Effector memory CD4-positive, alpha-beta T cell (primary cell): ENCODE data around the gene BRAF.
"Not testable (repeated sequence)": the region's sequence is repeated elsewhere in the genome, so short reads cannot be mapped to it uniquely, and the experiment has no call there.

Experiments
- DNase-seq, 3 donors: peaks; one replicate each; pipeline ENCODE4 v3.0.0-alpha.2; 2020
- H3K27ac ChIP-seq: 2 replicates; pipeline ENCODE4 v1.7.0; 2013; ENCODE audit warnings: mild to moderate bottlenecking, low read length, moderate library complexity; ENCODE audit not compliant: insufficient read depth, poor library complexity, severe bottlenecking
- H3K27me3 ChIP-seq: replicated peaks from 2 replicates; pipeline ENCODE4 v1.7.0; 2013; ENCODE audit warnings: mild to moderate bottlenecking, low read length; ENCODE audit not compliant: insufficient read depth, control insufficient read depth, poor library complexity, severe bottlenecking
- H3K36me3 ChIP-seq: 2 replicates; pipeline ENCODE4 v1.7.0; 2013; ENCODE audit warnings: mild to moderate bottlenecking, low read length, moderate library complexity; ENCODE audit not compliant: control insufficient read depth, insufficient read depth
- H3K4me1 ChIP-seq: 2 replicates; pipeline ENCODE4 v1.7.0; 2013; ENCODE audit warnings: low read length, mild to moderate bottlenecking; ENCODE audit not compliant: control insufficient read depth, insufficient read depth, poor library complexity, severe bottlenecking
- H3K4me3 ChIP-seq: 2 replicates; pipeline ENCODE4 v1.7.0; 2013; ENCODE audit warnings: low read length, low read depth, mild to moderate bottlenecking; ENCODE audit not compliant: insufficient read depth, poor library complexity, severe bottlenecking
- H3K9me3 ChIP-seq: 2 replicates; pipeline ENCODE4 v1.7.0; 2013; ENCODE audit warnings: mild to moderate bottlenecking, low read length, moderate library complexity; ENCODE audit not compliant: control insufficient read depth
- total RNA-seq, 3 donors: gene quantifications; one replicate each; lab custom pipeline; 2026; lab: John Stamatoyannopoulos, UW

BRAF gene
- 95.4 to 108 (median 102) reads per million in 3 donors for total RNA-seq

DNA sequence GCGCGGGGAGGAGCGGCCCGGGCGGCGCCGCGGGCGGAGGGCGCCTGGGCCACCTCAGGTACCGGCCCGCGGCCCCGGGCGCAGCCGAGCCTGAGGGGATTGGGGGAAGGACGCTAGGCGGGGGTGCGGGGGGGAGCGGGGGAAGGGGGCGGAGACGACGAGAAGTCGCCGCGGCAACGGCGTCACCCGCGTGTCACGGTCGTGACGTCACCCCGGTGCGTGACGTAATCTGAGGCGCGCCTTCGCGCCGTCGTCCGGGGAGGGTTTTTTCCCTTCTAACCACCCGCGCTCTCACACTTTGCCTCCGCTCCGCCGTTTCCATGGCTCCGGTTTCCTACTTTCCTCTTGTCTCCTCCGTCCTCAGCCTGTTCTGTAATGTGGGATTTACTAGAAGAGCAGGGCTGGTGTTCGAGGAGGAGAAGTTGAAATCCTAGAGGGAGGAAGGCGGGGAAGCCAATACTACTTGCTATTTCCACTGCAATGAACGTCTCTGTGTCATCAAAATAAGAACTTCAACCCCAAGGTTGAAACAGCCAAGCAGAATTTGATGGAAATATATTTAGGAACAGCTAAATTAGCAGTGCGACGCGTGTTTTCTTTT, at the start of gene BRAF:
BRAF (minus strand) TSS at position 109 of the 601 bp plus-strand sequence. CDS start 226 bp downstream, outside the sequence.
- Histone ChIP-seq H3K4me1 (peaks cover 8% of the 10 kb centered on the region), H3K9me3 (no peaks in the 10 kb centered on the region), H3K36me3 (no peaks in the 10 kb centered on the region), H3K27ac (peak within 1 kb of the TSS; percentile 99), H3K4me3 (peak within 1 kb of the TSS; percentile 98), H3K27me3 (no peaks in the 10 kb centered on the region)
- DNase-seq: peak; percentile 90 to 95 (median 93)

DNA sequence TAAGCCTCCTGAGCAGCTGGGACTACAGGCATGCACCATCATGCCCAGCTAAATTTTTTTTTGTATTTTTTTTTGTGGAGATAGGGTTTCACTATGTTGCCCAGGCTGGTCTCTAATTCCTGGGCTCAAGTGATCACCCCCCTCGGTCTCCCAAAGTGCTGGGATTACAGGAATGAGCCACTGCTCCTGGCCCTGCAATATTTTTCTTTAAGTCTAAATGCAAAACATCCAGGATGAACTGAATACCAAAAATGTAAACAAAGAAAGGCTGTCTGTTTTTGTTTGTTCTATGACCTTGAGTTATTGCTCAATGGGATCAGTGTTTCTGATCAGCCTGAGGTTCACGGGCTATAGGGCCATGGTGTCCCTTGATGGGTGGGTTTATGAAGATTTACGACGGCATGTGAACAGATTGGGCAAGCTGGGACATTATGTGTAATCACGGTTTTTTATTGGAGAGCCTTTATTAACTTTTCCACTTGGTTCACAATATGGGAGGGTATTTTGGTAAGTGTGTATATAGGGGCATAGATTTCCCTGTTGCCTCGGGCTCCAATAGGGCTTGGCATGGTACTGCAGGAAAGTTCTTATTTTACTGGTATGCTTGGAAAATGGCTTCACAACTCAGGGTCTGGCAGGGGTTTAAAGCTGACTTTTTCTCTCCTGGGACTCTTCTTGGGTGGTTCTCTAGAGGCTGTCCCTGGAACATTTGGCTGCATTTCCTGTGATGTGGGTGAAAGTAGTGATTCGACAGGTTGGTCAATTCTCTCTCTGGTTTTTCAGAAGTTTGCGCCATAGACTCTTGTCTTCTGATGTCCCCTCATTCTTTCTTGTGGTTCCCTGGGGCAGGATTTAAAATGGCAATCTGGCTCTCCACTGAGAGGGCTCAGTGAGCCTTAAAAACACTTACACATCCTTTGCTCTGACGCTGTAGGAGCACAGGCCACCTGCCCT, 48.4 kb upstream of the BRAF start:
- no peaks in the 10 kb centered on the region for H3K27me3 ChIP-seq
- H3K9me3 ChIP-seq: no peaks in the 10 kb centered on the region
- H3K4me1 ChIP-seq: no peaks in the 10 kb centered on the region
- H3K36me3 ChIP-seq: no peaks in the 10 kb centered on the region
- DNase-seq: no peak
- H3K4me3 ChIP-seq: no peak overlapping the region
- no peak overlapping the region for H3K27ac ChIP-seq

- Histone ChIP-seq H3K27ac (no peak overlapping the region), H3K27me3 (no peaks in the 10 kb centered on the region), H3K4me1 (no peaks in the 10 kb centered on the region), H3K9me3 (no peaks in the 10 kb centered on the region), H3K4me3 (no peak overlapping the region), H3K36me3 (no peaks in the 10 kb centered on the region)
- no peak for DNase-seq
Measured at GRCh38 chr7:140972344-140972743, 47.6 kb upstream of the BRAF start.

- H3K27me3 ChIP-seq: no peaks in the 10 kb centered on the region
- no peaks in the 10 kb centered on the region for H3K4me1 ChIP-seq
- H3K36me3 ChIP-seq: no peaks in the 10 kb centered on the region
- H3K4me3 ChIP-seq: no peak overlapping the region
- no peaks in the 10 kb centered on the region for H3K9me3 ChIP-seq
- DNase-seq: no peak
- no peak overlapping the region for H3K27ac ChIP-seq
Measured at GRCh38 chr7:140967438-140967837, 42.7 kb upstream of the BRAF start.

DNA sequence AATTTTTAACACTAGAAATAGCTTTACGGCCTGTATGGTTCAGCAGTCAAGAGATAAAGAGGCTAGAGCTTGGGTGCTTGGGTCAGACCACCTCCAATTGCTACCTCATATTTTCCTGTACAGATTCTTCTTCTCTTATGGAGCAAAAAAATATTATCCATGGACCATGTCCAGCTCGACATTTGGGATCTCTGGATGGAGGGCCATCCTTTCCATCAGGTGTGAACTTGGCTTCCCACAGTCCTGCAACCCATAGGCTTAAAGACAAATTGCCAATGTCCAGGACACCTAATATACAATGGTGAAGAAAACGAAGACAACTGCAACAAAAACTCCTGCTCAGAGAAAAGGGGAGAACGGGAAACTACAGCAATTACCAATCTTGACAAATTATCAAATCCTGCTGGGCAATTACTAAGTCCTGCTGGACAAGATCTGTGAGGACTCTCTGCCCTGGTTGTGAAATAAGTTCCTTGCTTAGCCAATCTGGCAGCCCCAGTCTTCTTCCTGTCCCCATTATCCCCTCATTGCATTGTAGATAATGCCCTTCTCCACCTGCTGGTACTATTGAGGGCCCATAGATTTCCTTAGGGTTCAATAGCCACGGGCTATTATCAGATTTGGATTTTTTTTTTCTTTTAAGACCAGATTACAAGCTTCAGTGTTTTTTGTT, 42.0 kb upstream of the BRAF start:
- Histone ChIP-seq H3K4me1 (no peaks in the 10 kb centered on the region), H3K36me3 (no peaks in the 10 kb centered on the region), H3K27me3 (no peaks in the 10 kb centered on the region), H3K27ac (no peak overlapping the region), H3K4me3 (no peak overlapping the region), H3K9me3 (no peaks in the 10 kb centered on the region)
- no peak for DNase-seq

DNA sequence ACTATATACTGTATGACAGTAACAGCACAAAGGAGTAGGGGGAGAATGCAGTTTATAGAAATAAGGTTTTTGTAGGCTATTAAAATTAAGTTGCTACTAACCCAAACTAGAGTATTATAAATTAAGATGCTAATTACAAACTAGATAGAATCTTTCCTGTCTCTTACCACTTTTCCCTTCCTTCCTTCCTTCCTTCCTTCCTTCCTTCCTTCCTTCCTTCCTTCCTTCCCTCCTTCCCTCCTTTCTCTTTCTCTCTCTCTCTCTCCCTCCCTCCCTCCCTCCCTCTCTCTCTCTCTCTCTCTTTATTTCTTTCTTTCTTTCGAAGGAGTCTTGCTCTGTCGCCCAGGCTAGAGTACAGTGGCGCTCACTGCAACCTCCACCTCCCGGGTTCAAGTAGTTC, 36.4 kb upstream of the BRAF start:
- DNase-seq: no peak
- Histone ChIP-seq H3K4me3 (no peak overlapping the region), H3K27me3 (no peaks in the 10 kb centered on the region), H3K4me1 (no peaks in the 10 kb centered on the region), H3K36me3 (no peaks in the 10 kb centered on the region), H3K9me3 (no peaks in the 10 kb centered on the region), H3K27ac (no peak overlapping the region)

DNA sequence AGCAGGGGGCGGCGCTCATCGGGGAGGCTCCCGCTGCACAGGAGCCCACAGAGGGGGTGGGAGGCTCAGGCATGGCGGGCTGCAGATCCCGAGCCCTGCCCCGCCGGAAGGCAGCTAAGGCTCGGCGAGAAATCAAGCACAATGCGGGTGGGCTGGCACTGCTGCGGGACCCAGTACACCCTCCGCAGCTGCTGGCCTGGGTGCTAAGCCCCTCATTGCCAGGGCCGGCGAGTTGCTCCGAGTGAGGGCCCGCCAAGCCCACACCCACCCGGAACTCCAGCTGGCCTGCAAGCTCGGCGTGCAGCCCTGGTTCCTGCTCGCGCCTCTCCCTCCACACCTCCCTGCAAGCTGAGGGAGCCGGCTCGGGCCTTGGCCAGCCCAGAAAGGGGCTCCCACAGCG, 32.3 kb upstream of the BRAF start:
- not testable (repeated sequence) for H3K27ac ChIP-seq, DNase-seq, H3K27me3 ChIP-seq, H3K36me3 ChIP-seq, H3K4me3 ChIP-seq, H3K9me3 ChIP-seq, H3K4me1 ChIP-seq

DNA sequence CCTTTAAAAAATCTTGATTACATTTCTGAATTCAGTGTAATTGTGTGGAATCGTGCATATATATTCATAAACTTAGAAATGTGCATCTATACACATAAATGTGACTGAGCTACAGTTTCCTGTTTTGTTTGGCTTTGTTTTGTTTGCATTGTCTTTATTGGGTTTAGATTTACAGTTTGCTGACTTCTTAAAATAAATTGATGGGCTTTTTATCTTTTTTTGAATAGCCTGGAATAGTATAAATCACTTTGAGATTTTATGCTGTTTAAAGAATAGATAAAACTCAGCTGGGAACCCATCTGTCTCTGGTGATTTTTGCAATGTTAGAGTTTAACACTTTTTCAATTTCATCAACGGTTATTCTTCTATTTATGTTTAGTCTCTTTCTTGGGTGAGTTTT, 21.2 kb upstream of the BRAF start:
- Histone ChIP-seq H3K27me3 (peaks cover 3% of the 10 kb centered on the region), H3K36me3 (no peaks in the 10 kb centered on the region), H3K4me1 (no peaks in the 10 kb centered on the region), H3K9me3 (no peaks in the 10 kb centered on the region), H3K27ac (no peak overlapping the region), H3K4me3 (no peak overlapping the region)
- DNase-seq: no peak

DNA sequence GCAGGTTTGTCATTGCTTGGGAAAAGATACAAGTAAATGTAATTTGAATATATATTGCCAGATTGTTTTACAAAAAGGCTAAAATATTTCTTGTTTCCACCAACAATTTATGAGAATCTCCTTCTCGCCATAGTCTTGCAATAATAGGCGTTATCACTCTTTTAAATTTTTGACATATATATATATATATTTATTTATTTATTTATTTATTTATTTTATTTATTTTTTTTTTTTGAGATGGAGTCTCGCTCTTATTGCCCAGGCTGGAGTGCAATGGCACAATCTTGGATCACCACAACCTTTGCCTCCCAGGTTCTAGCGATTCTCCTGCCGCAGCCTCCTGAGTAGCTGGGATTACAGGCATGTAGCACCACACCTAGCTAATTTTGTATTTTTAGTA, 17.5 kb upstream of the BRAF start:
- H3K36me3 ChIP-seq, H3K4me1 ChIP-seq, H3K27me3 ChIP-seq, H3K4me3 ChIP-seq, DNase-seq, H3K27ac ChIP-seq, H3K9me3 ChIP-seq: not testable (repeated sequence)

DNA sequence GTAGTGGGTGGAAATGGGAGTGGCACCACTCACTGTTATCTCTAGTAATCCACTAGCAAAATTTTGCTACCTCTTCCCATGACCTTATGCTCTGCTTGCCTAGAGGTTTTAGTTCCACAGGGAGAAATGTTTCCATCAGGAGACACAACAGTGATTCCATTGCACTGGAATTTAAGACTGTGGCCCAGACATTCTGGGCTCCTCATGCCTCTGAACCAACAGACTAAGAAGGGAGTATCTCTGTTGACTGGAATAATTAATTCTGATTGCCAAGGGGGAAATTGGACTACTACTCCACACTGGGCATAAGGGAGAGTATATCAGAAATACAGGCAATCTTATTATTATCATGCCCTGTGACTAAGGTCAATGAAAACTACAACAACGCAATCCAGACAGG, 16.2 kb upstream of the BRAF start:
- Histone ChIP-seq H3K36me3 (no peaks in the 10 kb centered on the region), H3K9me3 (no peaks in the 10 kb centered on the region), H3K4me1 (no peaks in the 10 kb centered on the region), H3K4me3 (no peak overlapping the region), H3K27me3 (no peaks in the 10 kb centered on the region), H3K27ac (no peak overlapping the region)
- no peak for DNase-seq
